Activated CD8-positive, alpha-beta memory T cell treated with anti-CD3 and anti-CD28 coated beads, Interleukin-2, amount 50 U/mL, for 24 hours (primary cell): ENCODE data around the gene ACSL5.
"Not testable (repeated sequence)": the region's sequence is repeated elsewhere in the genome, so short reads cannot be mapped to it uniquely, and the experiment has no call there.

Experiments used
- DNase-seq: peaks from one replicate; pipeline ENCODE4 v3.0.0-alpha.2; 2020; ENCODE audit errors: extremely low read depth

ACSL5 gene

DNA sequence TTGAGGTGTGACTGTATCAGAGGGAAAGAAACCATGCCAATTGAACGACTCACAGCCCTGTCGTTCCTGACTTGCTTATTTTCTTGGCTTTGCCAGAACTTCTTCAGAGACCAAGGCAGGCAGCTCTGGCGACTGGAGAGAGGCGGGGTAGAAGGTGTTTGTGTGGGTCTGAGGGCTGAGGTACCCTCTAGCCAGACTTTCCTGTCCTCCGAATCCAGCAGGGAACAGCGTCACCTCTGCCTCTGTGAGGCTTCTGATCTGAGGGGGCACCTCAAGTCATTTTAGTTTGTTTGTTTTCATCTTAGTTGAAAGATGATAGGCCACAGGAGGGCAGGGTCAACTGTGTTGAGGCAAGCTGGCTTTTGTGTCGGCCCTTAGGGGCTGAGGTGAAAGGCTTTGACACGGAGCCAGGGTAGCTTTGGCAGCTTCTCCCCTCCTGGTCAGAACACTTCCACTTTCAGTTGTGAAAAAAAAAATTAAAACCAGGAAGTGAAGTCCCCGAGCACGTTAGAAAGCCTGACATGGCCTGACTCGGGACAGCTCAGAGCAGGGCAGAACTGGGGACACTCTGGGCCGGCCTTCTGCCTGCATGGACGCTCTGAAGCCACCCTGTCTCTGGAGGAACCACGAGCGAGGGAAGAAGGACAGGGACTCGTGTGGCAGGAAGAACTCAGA is 1.9 kb downstream of the ACSL5 start:
- DNase-seq = no peak

GRCh38 chr10:112376396-112376790 is 2.5 kb downstream of the ACSL5 start:
- DNase-seq = no peak

- DNase-seq = not testable (repeated sequence)
Observed at GRCh38 chr10:112377116-112377515, 3.2 kb downstream of the ACSL5 start.

GRCh38 chr10:112379635-112380296 is 5.8 kb downstream of the ACSL5 start:
- DNase-seq = no peak

GRCh38 chr10:112382515-112383235 is 8.8 kb downstream of the ACSL5 start:
- DNase-seq = no peak

GRCh38 chr10:112383325-112383724 is 9.4 kb downstream of the ACSL5 start:
- no peak for DNase-seq

DNA sequence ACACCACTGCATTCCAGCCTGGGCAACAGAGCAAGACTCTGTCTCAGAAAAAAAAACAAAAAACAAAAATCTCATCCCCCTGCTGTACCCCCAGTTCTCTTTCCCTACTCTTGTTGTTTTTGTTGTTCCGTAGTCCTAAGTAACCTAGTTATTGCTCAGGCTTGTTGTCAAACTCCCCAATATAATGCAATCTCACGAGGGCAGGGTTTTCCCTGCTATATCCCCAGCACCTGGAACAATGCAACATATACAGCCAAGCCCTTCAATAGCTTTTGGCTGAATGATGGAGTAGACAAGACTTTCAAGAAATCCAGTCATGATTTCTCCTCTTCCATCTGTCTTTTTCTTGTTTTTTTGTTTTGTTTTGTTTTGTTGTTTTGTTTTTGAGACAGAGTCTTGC is 10.2 kb downstream of the ACSL5 start:
- no peak for DNase-seq

DNA sequence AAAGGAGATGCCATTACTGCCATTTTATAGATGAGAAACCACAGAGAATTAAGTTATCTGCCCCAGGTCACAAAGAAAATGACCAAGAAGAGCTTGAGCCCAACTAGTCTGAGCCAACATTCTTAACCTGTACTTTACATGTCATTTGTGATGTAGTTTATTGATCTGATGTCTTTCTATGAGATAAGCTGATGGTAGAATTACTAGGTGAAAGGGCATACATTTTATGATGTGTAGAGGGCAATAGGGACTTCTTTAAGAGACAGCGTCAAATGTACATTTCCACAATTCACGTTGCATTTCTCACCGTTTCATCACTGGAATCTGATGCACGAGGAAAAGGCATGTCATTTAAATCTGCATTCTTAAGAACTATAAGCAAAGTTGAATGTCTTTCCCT is 11.3 kb downstream of the ACSL5 start:
- DNase-seq = no peak

DNA sequence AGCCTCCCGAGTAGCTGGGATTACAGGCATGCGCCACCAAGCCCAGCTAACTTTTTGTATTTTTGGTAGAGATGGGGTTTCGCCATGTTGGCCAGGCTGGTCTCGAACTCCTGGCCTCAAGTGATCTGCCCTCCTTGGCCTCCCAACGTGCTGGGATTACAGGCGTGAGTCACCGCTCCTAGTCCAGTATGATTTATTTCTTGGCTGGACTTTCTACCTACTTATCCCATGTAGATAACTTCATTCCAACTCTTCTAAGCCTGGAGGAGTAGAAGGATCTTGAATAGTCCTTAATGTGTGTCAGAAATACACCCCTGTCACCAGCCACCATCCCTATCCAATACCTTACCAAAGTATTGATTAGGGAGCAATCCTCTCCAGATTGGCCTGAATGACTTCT is 14.1 kb downstream of the ACSL5 start:
- DNase-seq = not testable (repeated sequence)

GRCh38 chr10:112388548-112388947 is 14.6 kb downstream of the ACSL5 start:
- no peak for DNase-seq

- no peak for DNase-seq
Observed at GRCh38 chr10:112389271-112389822, 15.4 kb downstream of the ACSL5 start.

DNA sequence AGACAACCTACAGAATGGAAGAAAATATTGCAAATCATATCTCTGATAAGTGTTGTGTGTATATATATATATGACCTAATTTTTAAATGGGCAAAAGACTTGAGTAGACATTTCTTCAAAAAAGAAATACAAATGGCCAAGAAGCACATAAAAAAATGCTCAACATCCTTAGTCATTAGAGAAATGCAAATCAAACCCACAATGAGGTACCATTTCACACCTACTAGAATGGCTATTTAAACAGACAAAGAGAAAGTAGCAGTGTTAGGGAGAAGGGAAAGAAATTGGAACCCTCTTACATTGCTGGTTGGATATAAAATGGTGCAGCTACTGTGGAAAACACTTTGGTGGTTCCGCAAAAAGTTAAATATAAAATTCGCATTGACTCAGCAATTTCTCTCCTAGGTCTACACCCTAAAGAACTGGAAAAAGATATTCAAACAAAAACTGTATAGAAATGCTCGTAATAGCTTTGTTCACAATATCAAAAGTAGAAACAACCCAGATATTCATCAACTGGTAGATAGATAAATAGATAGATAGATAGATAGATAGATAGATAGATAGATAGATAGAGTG is 16.3 kb downstream of the ACSL5 start:
- DNase-seq = no peak

GRCh38 chr10:112393341-112393740 is 19.4 kb downstream of the ACSL5 start:
- no peak for DNase-seq

GRCh38 chr10:112393827-112394226 is 19.9 kb downstream of the ACSL5 start:
- DNase-seq = no peak

DNA sequence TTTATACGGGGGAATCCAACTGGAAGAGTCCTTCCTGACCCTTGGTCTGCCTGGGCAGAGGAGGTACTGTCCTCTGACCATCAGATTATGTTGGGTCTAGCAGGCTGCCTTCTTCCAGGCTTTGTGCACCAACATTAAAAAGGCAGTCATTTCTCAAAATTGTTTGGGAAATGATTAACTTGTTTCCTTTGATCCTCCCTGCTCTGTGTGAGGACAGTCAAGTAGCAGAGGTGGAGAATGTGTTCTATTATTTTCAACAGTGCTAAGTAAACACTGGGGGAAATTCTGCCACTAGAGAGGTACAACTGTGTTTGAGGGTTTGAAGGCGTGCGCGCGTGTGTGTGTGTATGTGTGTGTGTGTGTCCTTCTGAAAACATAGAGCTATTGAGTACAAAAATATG is 20.6 kb downstream of the ACSL5 start:
- DNase-seq = no peak

DNA sequence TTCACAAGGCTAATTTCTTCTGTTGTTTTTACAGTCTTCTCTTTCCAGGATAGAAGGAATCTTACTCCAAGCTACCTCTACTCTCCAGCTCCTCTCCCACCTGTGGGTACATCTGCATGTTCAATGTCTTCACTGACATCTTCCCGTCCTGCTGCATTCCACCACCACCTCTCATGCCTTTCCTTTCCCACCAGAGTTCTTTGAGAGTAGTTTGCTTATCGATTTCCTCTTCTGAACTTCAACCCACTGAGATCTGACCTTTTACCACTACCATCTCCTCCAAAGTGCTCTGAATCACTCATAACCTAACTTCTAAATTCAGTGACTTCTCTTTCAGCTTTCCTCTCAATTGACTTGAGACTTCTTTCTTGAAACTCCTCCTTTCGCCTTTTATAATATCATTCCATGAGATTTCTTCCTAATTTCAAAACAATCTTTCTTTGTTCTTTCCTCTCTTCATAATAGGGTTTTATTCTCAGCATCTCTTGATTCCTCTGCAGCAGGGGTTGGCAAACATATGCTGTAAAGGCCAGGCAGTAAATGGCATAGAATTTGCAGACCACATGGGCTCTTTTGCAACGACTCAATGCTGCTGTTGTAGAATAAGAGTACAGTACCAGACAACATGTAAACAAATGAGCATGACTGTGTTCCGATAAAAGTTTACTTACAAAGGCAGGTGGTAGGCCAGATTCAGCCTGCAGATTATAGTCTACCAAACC is 22.1 kb downstream of the ACSL5 start:
- no peak for DNase-seq

- no peak for DNase-seq
Observed at GRCh38 chr10:112397592-112397991, 23.7 kb downstream of the ACSL5 start.

GRCh38 chr10:112402917-112403316 is 29.0 kb downstream of the ACSL5 start:
- no peak for DNase-seq

DNA sequence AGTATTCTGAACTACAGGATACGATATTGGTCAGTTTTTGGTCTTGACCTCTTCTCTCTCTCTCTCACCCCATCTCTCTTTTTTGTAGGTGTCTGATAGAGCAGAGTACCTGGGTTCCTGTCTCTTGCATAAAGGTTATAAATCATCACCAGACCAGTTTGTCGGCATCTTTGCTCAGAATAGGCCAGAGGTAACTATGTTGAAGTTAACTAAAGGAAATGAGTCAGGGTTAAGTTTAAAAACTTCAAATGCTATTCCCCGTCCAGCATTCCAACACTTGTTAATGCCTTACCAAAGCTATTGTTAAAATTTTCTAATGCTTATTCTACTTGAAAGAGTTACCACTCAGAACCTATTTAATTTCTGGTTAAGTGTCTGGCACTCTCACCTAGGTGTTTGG is 30.7 kb downstream of the ACSL5 start:
- no peak for DNase-seq

DNA sequence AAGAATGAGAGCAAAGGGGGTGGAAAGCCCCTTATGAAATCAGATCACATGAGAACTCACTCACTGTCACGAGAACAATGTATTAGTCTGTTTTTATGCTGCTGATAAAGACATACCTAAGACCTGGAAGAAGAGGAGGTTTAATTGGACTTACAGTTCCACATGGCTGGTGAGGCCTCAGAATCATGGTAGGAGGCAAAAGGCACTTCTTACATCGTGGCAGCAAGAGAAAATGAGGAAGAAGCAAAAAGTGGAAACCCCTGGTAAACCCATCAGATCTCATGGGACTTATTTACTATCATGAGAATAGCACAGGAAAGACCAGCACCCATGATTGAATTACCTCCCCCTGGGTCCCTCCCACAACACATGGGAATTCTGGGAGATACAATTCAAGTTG is 32.9 kb downstream of the ACSL5 start:
- not testable (repeated sequence) for DNase-seq

DNA sequence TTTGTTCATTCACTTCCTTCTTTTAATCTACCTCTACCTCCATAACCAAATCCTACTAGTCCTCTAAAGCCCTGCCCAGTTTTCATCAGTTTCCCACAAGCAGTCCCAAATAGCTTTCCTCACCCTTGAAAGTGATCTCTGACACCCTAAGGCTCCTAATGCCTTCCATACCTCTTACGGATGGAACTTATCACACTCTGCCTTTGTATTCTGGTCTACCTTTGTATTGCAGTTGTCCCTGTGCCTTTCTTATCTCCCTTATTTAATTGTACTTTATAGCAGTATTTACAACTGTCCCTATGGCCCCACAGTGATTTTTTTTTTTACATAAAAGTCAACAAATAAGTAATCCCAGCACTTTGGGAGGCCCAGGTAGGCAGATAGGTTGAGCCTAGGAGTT is 33.8 kb downstream of the ACSL5 start:
- no peak for DNase-seq

DNA sequence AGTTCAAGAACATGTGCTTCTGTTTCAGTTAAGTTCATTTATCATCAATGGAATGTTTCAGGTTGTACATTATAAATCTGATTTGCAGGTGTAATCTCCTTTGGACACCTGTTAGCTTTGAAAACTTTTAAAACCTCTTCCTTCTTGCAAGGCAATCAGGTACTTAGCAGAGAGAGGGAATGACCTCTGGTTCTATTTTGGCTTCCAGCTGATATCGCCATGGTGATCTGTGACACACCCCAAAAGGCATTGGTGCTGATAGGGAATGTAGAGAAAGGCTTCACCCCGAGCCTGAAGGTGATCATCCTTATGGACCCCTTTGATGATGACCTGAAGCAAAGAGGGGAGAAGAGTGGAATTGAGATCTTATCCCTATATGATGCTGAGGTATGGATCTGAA is 35.4 kb downstream of the ACSL5 start:
- no peak for DNase-seq
